A549 (cell line): ENCODE measurements around the gene VAMP1. TPM values are rescaled to one million over a fixed set of nuclear protein-coding genes. Genes with fewer than 3 reads are reported as not detected.
A peak's percentile ranks its signal among the peaks of the same experiment; 100 is the strongest.

Experiments
- ATAC-seq, 2 experiments: fragments of 200-7000 bp in 1 of 2; fragments of >200 bp in 1 of 2; cut with Nextera tagmentation in 1 of 2; cut with Tn5 transposase in 1 of 2; 3 replicates each; pipeline versions ENCODE4 v1.8.0 to v1.9.1; 2018 to 2020; ENCODE audit warnings: mild to moderate bottlenecking in 1 of 2, moderate library complexity in 1 of 2
- CTCF ChIA-PET: fragments of 300-600 bp; sonication (Branson Sonifier 250); formaldehyde crosslinking; extraction: SDS; loops from one replicate; lab custom pipeline; 2021; ENCODE audit warnings: antibody characterized with exemption, inconsistent platforms; lab: Yijun Ruan, JAX
- POLR2A ChIA-PET: fragments of 350-600 bp; formaldehyde crosslinking; extraction: SDS; loops from one replicate; lab custom pipeline; 2021; ENCODE audit warnings: antibody characterized with exemption, inconsistent platforms; lab: Yijun Ruan, JAX
- DNase-seq, 2 experiments: peaks; one replicate each; pipeline versions ENCODE4 v3.0.0 to v3.0.0-alpha.2; 2011 to 2016; ENCODE audit warnings: low read depth in 1 of 2, low spot score in 1 of 2
- FAIRE-seq: peaks from 2 replicates; lab custom pipeline; 2011; peaks lifted over from hg19 to GRCh38; lab: Jason Lieb, UNC
- H3K27ac ChIP-seq, 2 experiments: fragments of >200 bp; sonication (Bioruptor Twin); formaldehyde crosslinking; 3 replicates each; pipeline ENCODE4 v1.5.1; 2016 to 2017
- H3K4me1 ChIP-seq: fragments of >200 bp; sonication (Bioruptor Twin); formaldehyde crosslinking; 3 replicates; pipeline ENCODE4 v1.6.1; 2016
- H3K4me2 ChIP-seq: fragments of >200 bp; sonication (Bioruptor Twin); formaldehyde crosslinking; 3 replicates; pipeline ENCODE4 v1.6.1; 2016
- H3K4me3 ChIP-seq: fragments of >200 bp; sonication (Bioruptor Twin); formaldehyde crosslinking; 3 replicates; pipeline ENCODE4 v1.5.1; 2016
- H3K9me3 ChIP-seq: fragments of >200 bp; sonication (Bioruptor Twin); formaldehyde crosslinking; 3 replicates; pipeline ENCODE4 v1.6.1; 2016
- BCL3 ChIP-seq: fragments of >200 bp; sonication (Bioruptor Twin); formaldehyde crosslinking; IDR thresholded peaks from 3 replicates; pipeline ENCODE4 v1.6.1; 2016
- BHLHE40 ChIP-seq: IDR thresholded peaks from 2 replicates; pipeline ENCODE4 v1.6.1; 2012; ENCODE audit warnings: low read depth, low read length, inconsistent platforms
- CEBPB ChIP-seq, 2 experiments: fragments of >200 bp in 1 of 2; sonication (Bioruptor Twin) in 1 of 2; formaldehyde crosslinking in 1 of 2; IDR thresholded peaks; 2 replicates each; pipeline ENCODE4 v1.6.1; 2012 to 2016
- CTCF ChIP-seq: fragments of >200 bp; sonication (Bioruptor Twin); formaldehyde crosslinking; IDR thresholded peaks from 3 replicates; pipeline ENCODE4 v1.5.1; 2016
- EP300 ChIP-seq, 2 experiments: fragments of >200 bp; sonication (Bioruptor Twin); formaldehyde crosslinking; IDR thresholded peaks; 2 replicates in 1 of 2; 3 replicates in 1 of 2; pipeline ENCODE4 v1.6.1; 2016 to 2017
- FOSB ChIP-seq: fragments of 250-450 bp; sonication (Bioruptor Pico); IDR thresholded peaks from 2 replicates; pipeline ENCODE4 v1.5.0; 2020; ENCODE audit warnings: mild to moderate bottlenecking, moderate library complexity
- GATA3 ChIP-seq: IDR thresholded peaks from 2 replicates; pipeline ENCODE4 v1.6.1; 2012; ENCODE audit warnings: borderline replicate concordance
- HDAC2 ChIP-seq: fragments of 200-600 bp; sonication (generic); IDR thresholded peaks from 2 replicates; pipeline ENCODE4 v1.6.1; 2016
- HOXB5 ChIP-seq: fragments of 250-450 bp; sonication (Bioruptor Pico); IDR thresholded peaks from 2 replicates; pipeline ENCODE4 v1.5.0; 2020; ENCODE audit warnings: mild to moderate bottlenecking, moderate library complexity
- JUN ChIP-seq, 2 experiments: fragments of >200 bp; sonication (Bioruptor Twin); formaldehyde crosslinking; IDR thresholded peaks; 2 replicates in 1 of 2; 3 replicates in 1 of 2; pipeline ENCODE4 v1.6.1; 2016 to 2017
- MAFK ChIP-seq: fragments of 450-650 bp; IDR thresholded peaks from 2 replicates; pipeline ENCODE4 v1.6.1; 2014; ENCODE audit not compliant: partially characterized antibody
- MYC ChIP-seq: IDR thresholded peaks from 2 replicates; pipeline ENCODE4 v1.6.1; 2012; ENCODE audit warnings: mild to moderate bottlenecking, inconsistent platforms, low read length, improper control_type of control experiment, borderline replicate concordance
- NFE2L2 ChIP-seq: fragments of 150-350 bp; conservative IDR thresholded peaks from 2 replicates; pipeline ENCODE4 v1.6.1; 2014; ENCODE audit warnings: low read length
- NPAS2 ChIP-seq: fragments of 250-450 bp; sonication (Bioruptor Pico); IDR thresholded peaks from 2 replicates; pipeline ENCODE4 v1.8.0; 2022; ENCODE audit warnings: mild to moderate bottlenecking, moderate library complexity, borderline replicate concordance
- PHF8 ChIP-seq: fragments of 200-600 bp; sonication (generic); IDR thresholded peaks from 2 replicates; pipeline ENCODE4 v1.6.1; 2016; ENCODE audit warnings: low read depth, mild to moderate bottlenecking, antibody characterized with exemption, moderate library complexity, borderline replicate concordance
- POLR2A ChIP-seq: IDR thresholded peaks from 2 replicates; pipeline ENCODE4 v1.6.1; 2012; ENCODE audit warnings: mild to moderate bottlenecking, low read length
- POLR2AphosphoS2 ChIP-seq: conservative IDR thresholded peaks from 2 replicates; pipeline ENCODE4 v1.6.1; 2012; ENCODE audit warnings: low read length, improper control_type of control experiment, inconsistent platforms
- SMC3 ChIP-seq: fragments of >200 bp; sonication (Bioruptor Twin); formaldehyde crosslinking; IDR thresholded peaks from 3 replicates; pipeline ENCODE4 v1.6.1; 2018; ENCODE audit warnings: inconsistent platforms
- TFCP2L1 ChIP-seq: fragments of 250-450 bp; sonication (Bioruptor Pico); IDR thresholded peaks from 2 replicates; pipeline ENCODE4 v1.5.0; 2021; ENCODE audit warnings: mild to moderate bottlenecking
- ZC3H11A ChIP-seq: fragments of 450-650 bp; IDR thresholded peaks from 2 replicates; pipeline ENCODE4 v1.6.1; 2014; ENCODE audit warnings: antibody characterized with exemption, mild to moderate bottlenecking
- ZFP36 ChIP-seq: fragments of 450-650 bp; IDR thresholded peaks from 2 replicates; pipeline ENCODE4 v1.6.1; 2014; ENCODE audit warnings: borderline replicate concordance; ENCODE audit not compliant: partially characterized antibody
- ZNF302 ChIP-seq: fragments of 250-450 bp; sonication (Bioruptor Pico); IDR thresholded peaks from 2 replicates; pipeline ENCODE4 v1.9.0; 2021; ENCODE audit warnings: inconsistent platforms, mild to moderate bottlenecking, moderate library complexity
- WGBS: methylation state at CpG from one replicate; pipeline ENCODE4 v1.1.6; 2017; ENCODE audit errors: missing lambda C conversion rate; 5-methylcytosine and 5-hydroxymethylcytosine counted together
- polyA minus RNA-seq: library from RNA; depleted of rRNA, polyadenylated mRNA; stranded (reverse); fragments of >200 nt; gene quantifications from 2 replicates; pipeline ENCODE4 v1.2.3, GENCODE V29; 2011; rRNA and poly(A)+ RNA removed
- polyA plus RNA-seq, 4 experiments: library from polyadenylated mRNA; depleted of rRNA in 3 of 4; stranded (reverse); fragments of >200 nt; fragmentation: RNase III in 1 of 4; extraction: RNeasy Plus Mini Kit Qiagen cat#74134 plus additional on column Dnase treatment in 1 of 4; gene quantifications; 2 replicates in 3 of 4; 3 replicates in 1 of 4; pipeline ENCODE4 v1.2.3, GENCODE V29; 2011 to 2017
- TF ChIP-seq, protein P1 (sequence below): IDR thresholded peaks from 2 replicates; pipeline ENCODE4 v1.6.1; 2012
- TF ChIP-seq, protein P2 (sequence below): IDR thresholded peaks from 2 replicates; pipeline ENCODE4 v1.6.1; 2012
- TF ChIP-seq, protein P3 (sequence below): fragments of 200-600 bp; sonication (generic); IDR thresholded peaks from 2 replicates; pipeline ENCODE4 v1.6.1; 2016; ENCODE audit warnings: antibody characterized with exemption, mild to moderate bottlenecking, moderate library complexity

Gene VAMP1, protein sequence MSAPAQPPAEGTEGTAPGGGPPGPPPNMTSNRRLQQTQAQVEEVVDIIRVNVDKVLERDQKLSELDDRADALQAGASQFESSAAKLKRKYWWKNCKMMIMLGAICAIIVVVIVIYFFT
- polyA plus RNA-seq (2011; rRNA removed) = 17.6 and 28.8 TPM in 2 replicates
- 33.0 and 36.2 TPM in 2 replicates for polyA plus RNA-seq (2012; cell fraction: cytosol; rRNA removed)
- 45.9 and 80.7 TPM in 2 replicates for polyA plus RNA-seq (2012; cell fraction: nucleus; rRNA removed)
- 20.6 to 22.8 TPM (median 22.7 TPM) in 3 replicates for polyA plus RNA-seq (2017; fragmentation: RNase III; extraction: RNeasy Plus Mini Kit Qiagen cat#74134 plus additional on column Dnase treatment)
- 12.7 and 14.2 TPM in 2 replicates for polyA minus RNA-seq

- peak within 1 kb of the TSS; percentile 68 for H3K4me3 ChIP-seq
- POLR2A ChIA-PET = interaction anchor here (0.6 to 2.7 kb wide), 46 partner anchors 8 to 386 kb away, joined by 3 to 42 read pairs (median 4); partner anchors contain the start of genes CD9, COPS7A, GAPDH and LTBR
- under 1% methylated on average over 46 of the region's 69 CpGs for WGBS
- no peaks in the 10 kb centered on the region for H3K9me3 ChIP-seq
- peak within 1 kb of the TSS; percentile 81 to 90 for H3K27ac ChIP-seq
- H3K4me1 ChIP-seq = peaks cover 38% of the 10 kb centered on the region
- peak within 1 kb of the TSS; percentile 100 for H3K4me2 ChIP-seq
- TF ChIP-seq NPAS2 (CRISPR knock-in tag) (no peak), BCL3 (peak; percentile 99), POLR2AphosphoS2 (no peak), HOXB5 (CRISPR knock-in tag) (no peak), PHF8 (peak; percentile 95), FOSB (CRISPR knock-in tag) (no peak), BHLHE40 (no peak), CTCF (no peak), HDAC2 (no peak), MYC (peak; percentile 36; the same call in 1 of the 2 replicates), NFE2L2 (no peak; the same call in 1 of the 2 replicates), ZC3H11A (no peak), CEBPB (IDR thresholded peaks at IDR 0.05) (peak; percentile 39 to 84; a peak in 3 of 4 replicates), ZNF302 (no peak), ZFP36 (no peak), TFCP2L1 (CRISPR knock-in tag) (peak; percentile 89), JUN (IDR thresholded peaks at IDR 0.05) (peak; percentile 50 to 97; a peak in 4 of 5 replicates), POLR2A (peak; percentile 100), MAFK (peak; percentile 76), EP300 (IDR thresholded peaks at IDR 0.05) (no peak), GATA3 (no peak), SMC3 (0 out of 3 replicates have a peak, but pooled peaks have one; percentile 7)
- TF ChIP-seq, protein P1, sequence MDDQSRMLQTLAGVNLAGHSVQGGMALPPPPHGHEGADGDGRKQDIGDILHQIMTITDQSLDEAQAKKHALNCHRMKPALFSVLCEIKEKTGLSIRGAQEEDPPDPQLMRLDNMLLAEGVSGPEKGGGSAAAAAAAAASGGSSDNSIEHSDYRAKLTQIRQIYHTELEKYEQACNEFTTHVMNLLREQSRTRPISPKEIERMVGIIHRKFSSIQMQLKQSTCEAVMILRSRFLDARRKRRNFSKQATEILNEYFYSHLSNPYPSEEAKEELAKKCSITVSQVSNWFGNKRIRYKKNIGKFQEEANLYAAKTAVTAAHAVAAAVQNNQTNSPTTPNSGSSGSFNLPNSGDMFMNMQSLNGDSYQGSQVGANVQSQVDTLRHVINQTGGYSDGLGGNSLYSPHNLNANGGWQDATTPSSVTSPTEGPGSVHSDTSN = peak; percentile 89
- TF ChIP-seq, protein P2, sequence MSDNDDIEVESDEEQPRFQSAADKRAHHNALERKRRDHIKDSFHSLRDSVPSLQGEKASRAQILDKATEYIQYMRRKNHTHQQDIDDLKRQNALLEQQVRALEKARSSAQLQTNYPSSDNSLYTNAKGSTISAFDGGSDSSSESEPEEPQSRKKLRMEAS = no peak; the same call in 1 of the 2 replicates
- TF ChIP-seq, protein P3, sequence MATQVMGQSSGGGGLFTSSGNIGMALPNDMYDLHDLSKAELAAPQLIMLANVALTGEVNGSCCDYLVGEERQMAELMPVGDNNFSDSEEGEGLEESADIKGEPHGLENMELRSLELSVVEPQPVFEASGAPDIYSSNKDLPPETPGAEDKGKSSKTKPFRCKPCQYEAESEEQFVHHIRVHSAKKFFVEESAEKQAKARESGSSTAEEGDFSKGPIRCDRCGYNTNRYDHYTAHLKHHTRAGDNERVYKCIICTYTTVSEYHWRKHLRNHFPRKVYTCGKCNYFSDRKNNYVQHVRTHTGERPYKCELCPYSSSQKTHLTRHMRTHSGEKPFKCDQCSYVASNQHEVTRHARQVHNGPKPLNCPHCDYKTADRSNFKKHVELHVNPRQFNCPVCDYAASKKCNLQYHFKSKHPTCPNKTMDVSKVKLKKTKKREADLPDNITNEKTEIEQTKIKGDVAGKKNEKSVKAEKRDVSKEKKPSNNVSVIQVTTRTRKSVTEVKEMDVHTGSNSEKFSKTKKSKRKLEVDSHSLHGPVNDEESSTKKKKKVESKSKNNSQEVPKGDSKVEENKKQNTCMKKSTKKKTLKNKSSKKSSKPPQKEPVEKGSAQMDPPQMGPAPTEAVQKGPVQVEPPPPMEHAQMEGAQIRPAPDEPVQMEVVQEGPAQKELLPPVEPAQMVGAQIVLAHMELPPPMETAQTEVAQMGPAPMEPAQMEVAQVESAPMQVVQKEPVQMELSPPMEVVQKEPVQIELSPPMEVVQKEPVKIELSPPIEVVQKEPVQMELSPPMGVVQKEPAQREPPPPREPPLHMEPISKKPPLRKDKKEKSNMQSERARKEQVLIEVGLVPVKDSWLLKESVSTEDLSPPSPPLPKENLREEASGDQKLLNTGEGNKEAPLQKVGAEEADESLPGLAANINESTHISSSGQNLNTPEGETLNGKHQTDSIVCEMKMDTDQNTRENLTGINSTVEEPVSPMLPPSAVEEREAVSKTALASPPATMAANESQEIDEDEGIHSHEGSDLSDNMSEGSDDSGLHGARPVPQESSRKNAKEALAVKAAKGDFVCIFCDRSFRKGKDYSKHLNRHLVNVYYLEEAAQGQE = peak; percentile 35; the same call in 1 of the 2 replicates
- ATAC-seq = peak; percentile 95 to 96
- no peak for FAIRE-seq
- DNase-seq = peak; percentile 98
- CTCF ChIA-PET = interaction anchor here (0.8 to 4.6 kb wide), 11 partner anchors 13 to 482 kb away, joined by 3 to 33 read pairs (median 4); partner anchors contain the start of gene MRPL51
Measured at GRCh38 chr12:6470375-6471163, at the start of gene VAMP1. VAMP1 (minus strand) TSS chr12:6470677; CDS start chr12:6470531, 146 bp downstream.
